GM19397 (cell line): ENCODE measurements around the gene DNAH7.

ENCODE experiments used
- ATAC-seq: cut with Tn5 transposase; IDR thresholded peaks from one replicate; pipeline ENCODE4 v1.9.1; 2021; ENCODE audit warnings: mild to moderate bottlenecking, moderate library complexity; ENCODE audit not compliant: unreplicated experiment

The DNAH7 gene

GRCh38 chr2:196079052-196079451 lies 10.4 kb upstream of the DNAH7 start:
- ATAC-seq = no peak

DNA sequence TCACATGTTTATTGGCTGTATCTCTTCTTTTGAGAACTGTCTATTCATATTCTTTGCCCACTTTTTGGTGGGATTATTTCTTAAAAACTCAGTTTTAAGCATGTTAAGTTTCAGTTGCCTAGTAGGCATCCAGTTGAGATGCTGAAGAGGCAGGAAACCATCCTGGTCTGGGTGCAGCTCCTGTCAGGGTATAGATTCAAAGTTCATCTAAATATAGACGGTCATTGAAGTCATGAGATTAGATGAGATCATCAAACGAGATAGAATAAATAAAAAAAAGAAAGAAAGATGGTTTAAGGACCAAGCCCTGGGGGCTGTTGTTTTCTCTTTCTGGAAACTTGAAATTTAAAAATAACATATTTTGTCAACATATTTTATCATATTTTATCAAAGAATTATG lies 9.2 kb upstream of the DNAH7 start:
- ATAC-seq = no peak

GRCh38 chr2:196076778-196077568 lies 8.3 kb upstream of the DNAH7 start:
- ATAC-seq = peak; percentile 44

DNA sequence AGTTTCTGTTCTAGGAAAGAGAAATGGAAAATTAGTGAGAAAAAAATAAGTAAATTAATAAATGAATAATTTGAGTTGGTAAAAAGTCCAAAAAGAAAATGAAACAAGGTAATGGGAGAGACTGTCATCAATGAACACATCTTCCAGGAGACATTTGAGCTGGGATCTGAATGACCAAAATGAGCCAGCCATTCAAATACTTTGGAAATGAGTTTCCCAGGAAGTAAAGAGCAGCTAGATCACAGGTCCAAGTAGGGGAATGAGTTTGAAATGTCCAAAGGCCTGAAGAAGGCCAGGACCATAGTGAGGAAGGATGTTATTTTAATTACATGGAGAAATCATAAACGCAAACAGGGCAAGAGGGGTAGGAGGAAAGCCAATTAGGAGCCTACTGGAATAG lies 6.6 kb upstream of the DNAH7 start:
- ATAC-seq = no peak

DNA sequence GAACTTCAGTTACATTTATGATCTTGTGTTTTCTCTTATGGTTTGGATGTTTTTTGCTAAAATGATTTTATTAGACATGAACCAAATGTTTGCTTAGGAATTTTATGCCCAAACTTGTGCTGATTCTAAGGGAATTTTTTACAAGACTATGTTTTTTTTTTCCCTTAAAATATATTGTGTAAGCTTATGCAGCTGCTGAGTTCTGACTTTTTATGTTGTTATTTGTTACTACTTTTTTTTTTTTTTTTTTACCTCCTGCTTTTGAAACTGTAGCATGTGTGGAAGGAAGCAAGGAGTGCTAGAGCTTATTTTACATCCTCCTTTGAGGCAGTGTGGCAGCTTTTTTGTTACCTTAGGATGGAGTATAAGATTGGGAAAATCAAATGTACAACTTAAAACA lies 6.0 kb upstream of the DNAH7 start:
- ATAC-seq = no peak

GRCh38 chr2:196073521-196073920 lies 4.9 kb upstream of the DNAH7 start:
- ATAC-seq = no peak

DNA sequence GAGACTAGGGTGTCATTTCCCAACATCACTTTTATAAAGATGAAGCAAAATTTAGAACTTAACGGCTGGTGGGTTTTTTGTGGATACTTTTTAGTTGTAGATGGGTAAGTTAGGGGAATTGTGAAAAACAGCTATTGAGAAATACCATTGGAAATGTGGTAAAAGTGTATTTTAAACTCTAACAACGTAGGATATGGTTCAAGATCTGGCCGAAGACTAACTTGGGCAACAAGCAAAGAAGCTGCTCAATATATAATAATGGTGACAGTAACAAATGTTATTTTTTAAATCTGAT lies 1.6 kb downstream of the DNAH7 start:
- ATAC-seq = no peak

GRCh38 chr2:196066291-196067087 lies 2.1 kb downstream of the DNAH7 start:
- no peak for ATAC-seq

DNA sequence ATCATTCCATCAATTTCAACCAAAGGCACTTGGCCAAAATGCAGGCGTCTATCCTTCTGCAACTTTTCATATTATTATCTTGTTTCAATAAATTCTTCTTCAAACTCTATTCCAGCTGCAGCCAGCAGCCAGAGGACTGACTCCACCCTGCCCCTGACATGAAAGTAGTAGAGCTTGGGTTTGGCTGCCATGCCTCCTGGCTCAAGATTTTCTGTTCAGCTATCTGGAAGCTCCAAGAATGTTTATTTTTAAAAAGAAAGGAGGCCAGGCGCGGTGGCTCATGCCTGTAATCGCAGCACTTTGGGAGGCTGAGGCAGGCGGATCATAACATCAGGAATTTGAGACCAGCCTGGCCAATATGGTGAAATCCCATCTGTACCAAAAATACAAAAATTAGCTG lies 4.9 kb downstream of the DNAH7 start:
- no peak for ATAC-seq

DNA sequence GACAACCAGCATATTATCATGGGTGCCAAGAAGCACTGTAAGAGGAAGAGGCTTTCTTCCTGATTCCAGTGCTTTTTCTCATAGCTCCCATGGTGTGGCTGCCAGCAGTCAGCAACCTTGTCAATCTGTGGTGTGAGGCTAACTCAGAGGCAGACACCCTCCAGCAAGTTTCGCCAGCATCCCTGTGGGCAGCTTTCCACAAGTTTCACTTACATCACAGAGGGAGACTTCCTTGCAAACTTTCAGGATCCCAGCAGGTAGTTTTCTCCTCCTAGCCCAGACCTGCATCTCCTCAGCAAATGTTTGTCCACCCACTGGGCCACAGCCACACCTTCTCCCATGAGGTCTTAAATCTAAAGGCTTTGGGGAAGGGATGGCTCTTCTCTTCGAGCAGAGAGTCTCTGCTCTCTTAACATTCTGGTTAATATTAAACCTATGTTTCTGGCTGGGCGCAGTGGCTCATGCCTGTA lies 9.1 kb downstream of the DNAH7 start:
- ATAC-seq = no peak

DNA sequence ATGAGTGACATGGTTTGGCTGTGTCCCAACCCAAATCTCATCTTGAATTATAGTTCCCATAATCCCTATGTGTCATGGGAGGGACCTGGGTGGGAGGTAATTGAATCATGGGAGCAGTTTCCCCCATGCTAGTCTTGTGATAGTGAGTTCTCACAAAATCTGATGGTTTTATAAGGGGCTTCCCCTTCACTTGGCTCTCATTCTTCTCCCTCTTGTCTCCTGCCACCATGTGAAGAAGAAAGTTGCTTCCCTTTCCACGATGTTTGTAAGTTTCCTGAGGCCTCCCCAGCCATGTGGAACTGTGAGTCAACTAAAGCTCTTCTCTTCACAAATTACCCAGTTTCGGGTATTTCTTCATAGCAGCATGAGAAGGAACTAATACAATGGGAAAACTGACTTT lies 14.0 kb downstream of the DNAH7 start:
- no peak for ATAC-seq

- no peak for ATAC-seq
Observed at GRCh38 chr2:196046123-196046917, 22.3 kb downstream of the DNAH7 start.

GRCh38 chr2:196041786-196042185 lies 26.9 kb downstream of the DNAH7 start:
- ATAC-seq = no peak

GRCh38 chr2:196040218-196040617 lies 28.4 kb downstream of the DNAH7 start:
- no peak for ATAC-seq

- ATAC-seq = no peak
Observed at GRCh38 chr2:196036442-196036841, 32.2 kb downstream of the DNAH7 start.

GRCh38 chr2:196018037-196018436 lies 50.6 kb downstream of the DNAH7 start:
- ATAC-seq = no peak

GRCh38 chr2:196012314-196012713 lies 56.3 kb downstream of the DNAH7 start:
- no peak for ATAC-seq

DNA sequence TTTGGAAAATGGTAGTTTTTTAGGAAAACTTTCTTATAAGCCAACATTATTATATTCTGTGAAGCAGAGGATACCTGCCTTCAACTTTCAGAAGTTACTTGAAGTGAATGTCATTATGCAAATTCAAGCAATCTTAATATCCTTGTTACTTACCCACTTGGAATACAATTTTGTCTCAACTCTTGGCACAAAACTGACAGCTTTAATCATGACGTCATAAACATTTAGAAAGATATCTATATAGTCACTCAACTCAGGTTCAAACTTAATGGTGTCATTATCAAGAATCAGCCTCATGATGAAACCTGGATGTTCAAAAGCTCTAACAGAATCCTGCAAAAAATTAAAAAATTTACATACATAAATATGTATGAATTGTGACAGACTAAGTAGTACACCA lies 68.1 kb downstream of the DNAH7 start:
- ATAC-seq = no peak

DNA sequence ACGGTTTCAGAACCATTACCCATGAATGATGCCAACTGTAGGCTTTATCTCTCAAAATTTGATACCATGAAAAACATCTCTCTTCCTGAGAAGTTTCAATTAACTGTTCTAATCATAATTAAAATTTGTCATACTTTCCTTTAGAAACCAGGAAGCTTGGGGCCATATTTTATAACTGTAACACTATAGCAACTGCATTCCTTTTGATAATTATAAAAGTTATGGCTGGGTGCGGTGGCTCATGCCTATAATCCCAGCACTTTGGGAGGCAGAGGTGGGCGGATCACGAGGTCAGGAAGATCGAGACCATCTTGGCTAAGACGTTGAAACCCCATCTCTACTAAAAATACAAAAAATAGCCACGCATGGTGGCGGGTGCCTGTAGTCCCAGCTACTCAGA lies 70.6 kb downstream of the DNAH7 start:
- no peak for ATAC-seq

DNA sequence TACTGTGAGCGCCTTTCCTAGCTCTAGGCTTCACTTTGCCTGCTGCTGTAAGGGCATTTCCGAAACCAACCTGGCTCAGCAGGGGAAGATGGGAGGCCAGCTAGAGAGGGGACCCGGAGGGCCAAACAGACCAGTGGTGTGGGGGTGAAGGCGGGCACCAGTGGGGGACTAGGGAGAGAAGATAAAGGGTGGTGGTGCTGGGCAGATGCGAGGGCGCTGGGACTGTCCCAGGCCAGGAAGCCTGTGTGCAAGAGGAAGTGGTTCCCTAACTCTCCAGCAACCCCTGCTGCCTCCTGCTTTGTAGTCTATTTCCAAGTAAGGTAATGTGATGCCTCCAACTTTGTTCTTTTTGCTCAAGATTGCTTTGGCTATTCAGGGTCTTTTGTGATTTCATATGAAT lies 73.1 kb downstream of the DNAH7 start:
- ATAC-seq = no peak

- ATAC-seq = no peak
Observed at GRCh38 chr2:195993623-195994022, 75.0 kb downstream of the DNAH7 start.

GRCh38 chr2:195985741-195986140 lies 82.9 kb downstream of the DNAH7 start:
- ATAC-seq = no peak
